Mesenchymal stem cell (in vitro differentiated cells and primary cell): ENCODE results near the gene CCL16.
"Not testable (repeated sequence)": the region's sequence is repeated elsewhere in the genome, so short reads cannot be mapped to it uniquely, and the experiment has no call there.

Experiments used
- DNase-seq: peaks from one replicate; pipeline ENCODE4 v3.0.0-alpha.2; 2013
- H2AFZ ChIP-seq: one replicate; pipeline ENCODE4 v1.6.1; 2013; ENCODE audit warnings: low read depth, mild to moderate bottlenecking, control low read depth, inconsistent platforms, low read length, moderate library complexity
- H2AK5ac ChIP-seq: 2 replicates; pipeline ENCODE4 v1.6.1; 2013; ENCODE audit warnings: low read length, moderate library complexity, mild to moderate bottlenecking, inconsistent platforms; ENCODE audit not compliant: severe bottlenecking
- H2BK120ac ChIP-seq: one replicate; pipeline ENCODE4 v1.6.1; 2013; ENCODE audit warnings: low read depth, mild to moderate bottlenecking, inconsistent platforms, low read length, moderate library complexity
- H2BK12ac ChIP-seq, 2 experiments: one replicate each; pipeline ENCODE4 v1.6.1; 2013; ENCODE audit warnings: inconsistent platforms in 2 of 2, low read length in 2 of 2, mild to moderate bottlenecking in 2 of 2, moderate library complexity in 2 of 2, control low read depth in 1 of 2
- H2BK15ac ChIP-seq: one replicate; pipeline ENCODE4 v1.6.1; 2013; ENCODE audit warnings: mild to moderate bottlenecking, low read depth, inconsistent platforms; ENCODE audit not compliant: poor library complexity, severe bottlenecking
- H2BK5ac ChIP-seq: 2 replicates; pipeline ENCODE4 v1.6.1; 2013; ENCODE audit warnings: low read depth, mild to moderate bottlenecking, low read length, control low read depth, inconsistent platforms; ENCODE audit not compliant: poor library complexity, severe bottlenecking
- H3K14ac ChIP-seq, 2 experiments: one replicate each; pipeline ENCODE4 v1.6.1; 2013; ENCODE audit warnings: inconsistent platforms in 2 of 2, low read length in 2 of 2, control low read depth in 1 of 2, mild to moderate bottlenecking in 1 of 2, moderate library complexity in 1 of 2
- H3K18ac ChIP-seq, 2 experiments: one replicate each; pipeline ENCODE4 v1.6.1; 2013; ENCODE audit warnings: inconsistent platforms in 2 of 2, low read length in 2 of 2, control low read depth in 1 of 2, low read depth in 1 of 2, mild to moderate bottlenecking in 1 of 2
- H3K23ac ChIP-seq, 2 experiments: one replicate each; pipeline ENCODE4 v1.6.1; 2013; ENCODE audit warnings: inconsistent platforms in 2 of 2, low read length in 2 of 2, mild to moderate bottlenecking in 2 of 2, moderate library complexity in 2 of 2, control low read depth in 1 of 2
- H3K27ac ChIP-seq: 2 replicates; pipeline ENCODE4 v1.5.1; 2013; ENCODE audit warnings: mild to moderate bottlenecking, moderate library complexity, low read length, control low read depth, inconsistent platforms; ENCODE audit not compliant: poor library complexity, severe bottlenecking
- H3K27me3 ChIP-seq, 2 experiments: 2 replicates each; pipeline versions ENCODE4 v1.6.1 to v1.7.0; 2013; ENCODE audit warnings: low read length in 2 of 2, mild to moderate bottlenecking in 2 of 2, moderate library complexity in 2 of 2, control low read depth in 1 of 2, inconsistent platforms in 1 of 2; ENCODE audit not compliant: control insufficient read depth in 1 of 2, insufficient read depth in 1 of 2
- H3K36me3 ChIP-seq, 2 experiments: 2 replicates each; pipeline versions ENCODE4 v1.6.1 to v1.7.0; 2013; ENCODE audit warnings: low read length in 2 of 2, control low read depth in 1 of 2, inconsistent platforms in 1 of 2, low read depth in 1 of 2, mild to moderate bottlenecking in 1 of 2; ENCODE audit not compliant: insufficient read depth in 2 of 2, control insufficient read depth in 1 of 2
- H3K4ac ChIP-seq, 2 experiments: one replicate each; pipeline ENCODE4 v1.6.1; 2013; ENCODE audit warnings: inconsistent platforms in 2 of 2, low read length in 2 of 2, mild to moderate bottlenecking in 2 of 2, moderate library complexity in 2 of 2, control low read depth in 1 of 2, low read depth in 1 of 2
- H3K4me1 ChIP-seq: 2 replicates; pipeline ENCODE4 v1.6.1; 2013; ENCODE audit warnings: low read depth, low read length, control low read depth; ENCODE audit not compliant: control insufficient read depth, insufficient read depth
- H3K4me2 ChIP-seq: 2 replicates; pipeline ENCODE4 v1.6.1; 2013; ENCODE audit warnings: low read length, mild to moderate bottlenecking, inconsistent platforms; ENCODE audit not compliant: poor library complexity, severe bottlenecking
- H3K4me3 ChIP-seq, 2 experiments: 2 replicates each; pipeline versions ENCODE4 v1.5.1 to v1.7.0; 2013; ENCODE audit warnings: low read length in 2 of 2, mild to moderate bottlenecking in 2 of 2, control low read depth in 1 of 2, low read depth in 1 of 2; ENCODE audit not compliant: insufficient read depth in 1 of 2
- H3K79me1 ChIP-seq: replicated peaks from 2 replicates; pipeline ENCODE4 v1.6.1; 2013; ENCODE audit warnings: mild to moderate bottlenecking, control low read depth, low read length, inconsistent platforms; ENCODE audit not compliant: poor library complexity, severe bottlenecking
- H3K9ac ChIP-seq: 2 replicates; pipeline ENCODE4 v1.7.0; 2013; ENCODE audit warnings: mild to moderate bottlenecking, low read length, moderate library complexity
- H3K9me3 ChIP-seq: 2 replicates; pipeline ENCODE4 v1.7.0; 2013; ENCODE audit warnings: mild to moderate bottlenecking, low read length; ENCODE audit not compliant: control insufficient read depth
- H4K8ac ChIP-seq: one replicate; pipeline ENCODE4 v1.6.1; 2013; ENCODE audit warnings: inconsistent platforms, mild to moderate bottlenecking, low read length, moderate library complexity
- H4K91ac ChIP-seq: one replicate; pipeline ENCODE4 v1.6.1; 2013; ENCODE audit warnings: mild to moderate bottlenecking, low read length, inconsistent platforms
- WGBS: methylation state at CpG from one replicate; pipeline ENCODE4 v1.1.7; 2013; ENCODE audit warnings: mixed read lengths; 5-methylcytosine and 5-hydroxymethylcytosine counted together

CCL16 gene

DNA sequence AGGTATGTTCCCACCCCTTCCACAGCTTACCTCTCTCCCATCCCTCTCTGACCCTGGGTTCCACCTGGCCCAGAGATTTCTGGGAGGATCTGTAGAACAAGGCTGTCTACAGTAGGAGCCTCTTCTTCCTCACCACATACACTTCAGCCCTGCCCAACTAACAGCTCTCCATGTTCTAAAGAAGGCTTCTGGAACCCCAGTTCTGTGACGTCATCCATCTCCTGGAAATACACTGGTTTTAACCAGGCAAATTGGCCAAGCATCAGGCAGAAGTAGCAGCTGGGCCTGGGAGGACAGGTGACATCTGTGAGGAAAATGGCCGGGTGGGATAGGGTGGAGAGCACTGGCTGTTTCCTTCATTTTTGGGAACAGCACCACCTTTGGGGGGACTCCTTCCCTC lies 37.8 kb downstream of the CCL16 start, which contains the start of gene LYZL6:
Gene LYZL6, minus strand, starts transcription at position 177 of the 400 bp plus-strand sequence. CDS start 4,357 bp downstream, outside the sequence.
- no peak within 1 kb of the TSS for H4K91ac ChIP-seq
- no peak within 1 kb of the TSS for H2AK5ac ChIP-seq
- H3K27ac ChIP-seq: no peak within 1 kb of the TSS
- no peaks in the 10 kb centered on the region for H3K9me3 ChIP-seq
- peaks cover 4% of the 10 kb centered on the region for H3K4me1 ChIP-seq
- WGBS: 94% methylated on average over 2 of the region's 2 CpGs
- no peak within 1 kb of the TSS for H3K14ac ChIP-seq
- no peak within 1 kb of the TSS for H2BK120ac ChIP-seq
- H2BK15ac ChIP-seq: no peak within 1 kb of the TSS
- no peak within 1 kb of the TSS for H4K8ac ChIP-seq
- H3K4me2 ChIP-seq: no peak within 1 kb of the TSS
- H3K79me1 ChIP-seq: no peaks in the 10 kb centered on the region
- DNase-seq: no peak
- H3K36me3 ChIP-seq: no peaks in the 10 kb centered on the region
- H3K9ac ChIP-seq: no peak within 1 kb of the TSS
- H2AFZ ChIP-seq: no peak within 1 kb of the TSS
- H3K23ac ChIP-seq: no peak within 1 kb of the TSS
- no peak within 1 kb of the TSS for H3K4me3 ChIP-seq
- H2BK12ac ChIP-seq: no peak within 1 kb of the TSS
- peaks cover 0 to 12% of the 10 kb centered on the region in 2 experiments for H3K27me3 ChIP-seq
- no peak within 1 kb of the TSS for H3K18ac ChIP-seq
- H2BK5ac ChIP-seq: no peak within 1 kb of the TSS
- no peak within 1 kb of the TSS for H3K4ac ChIP-seq

DNA sequence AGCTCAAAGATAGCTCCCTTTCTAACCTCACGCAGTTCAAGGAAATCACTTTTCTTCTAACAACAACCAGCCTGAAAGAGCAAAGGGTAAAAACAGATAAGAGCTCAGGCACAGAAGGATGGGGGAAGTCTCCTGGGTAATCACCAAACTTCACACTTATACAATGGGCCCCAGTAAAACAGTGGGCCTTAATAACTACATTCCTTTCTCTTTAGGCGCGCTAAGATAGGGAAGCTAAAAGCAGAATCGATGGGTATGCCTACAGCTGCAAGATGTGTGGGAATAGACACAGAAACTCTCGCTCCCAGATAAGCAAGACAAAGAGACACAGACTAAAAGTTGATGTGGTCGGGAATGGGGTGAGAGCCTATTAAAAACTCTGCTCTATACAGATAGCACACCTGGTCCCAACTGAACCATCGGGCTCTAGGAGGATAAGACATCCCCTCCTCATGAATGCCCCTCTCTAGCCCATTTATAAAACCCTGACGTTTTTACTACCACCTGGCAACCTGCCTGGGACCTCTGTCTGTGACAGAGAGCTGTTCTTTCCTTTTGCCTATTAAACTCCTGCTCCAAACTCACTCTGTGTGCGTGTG lies 38.6 kb downstream of the CCL16 start:
- H4K91ac ChIP-seq: no peak overlapping the region
- WGBS: 81% methylated on average over 8 of the region's 9 CpGs

DNA sequence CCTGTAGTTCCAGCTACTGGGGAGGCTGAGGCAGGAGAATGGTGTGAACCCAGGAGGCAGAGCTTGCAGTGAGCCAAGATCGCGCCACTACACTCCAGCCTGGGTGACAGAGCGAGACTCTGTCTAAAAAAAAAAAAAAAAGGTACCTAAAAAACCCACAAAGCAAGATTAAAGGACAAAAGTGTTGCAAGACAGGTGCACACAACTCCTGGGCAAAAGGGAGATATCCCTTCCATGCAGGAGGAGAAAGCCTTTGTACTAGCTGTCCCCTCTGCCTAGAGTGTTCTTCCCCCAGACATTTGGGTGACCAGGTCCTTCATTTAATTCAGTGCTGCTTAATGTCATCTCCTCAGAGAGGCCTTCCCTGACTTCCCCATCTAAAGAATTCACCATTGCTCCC lies 42.8 kb downstream of the CCL16 start:
- H2AFZ ChIP-seq, DNase-seq: not testable (repeated sequence)

More for the DNA sequence above, 38.6 kb downstream of the CCL16 start:
- Histone ChIP-seq H3K4me1 (peaks cover 4% of the 10 kb centered on the region), H3K27me3 (peaks cover 0 to 12% of the 10 kb centered on the region in 2 experiments), H3K36me3 (no peaks in the 10 kb centered on the region), H3K4me3 (no peak overlapping the region), H4K8ac (no peak overlapping the region), H3K14ac (no peak overlapping the region), H2BK15ac (no peak overlapping the region), H3K23ac (no peak overlapping the region), H2BK12ac (no peak overlapping the region), H3K9ac (no peak overlapping the region), H3K79me1 (no peaks in the 10 kb centered on the region), H2AK5ac (no peak overlapping the region), H3K4ac (no peak overlapping the region), H3K9me3 (no peaks in the 10 kb centered on the region), H2BK5ac (no peak overlapping the region), H2AFZ (no peak overlapping the region), H3K27ac (no peak overlapping the region), H3K4me2 (no peak overlapping the region), H2BK120ac (no peak overlapping the region), H3K18ac (no peak overlapping the region)
- DNase-seq: no peak

GRCh38 chr17:35936063-35936462 lies 45.2 kb downstream of the CCL16 start:
- H4K8ac ChIP-seq: no peak overlapping the region
- H3K4me1 ChIP-seq: no peaks in the 10 kb centered on the region
- H2BK12ac ChIP-seq: no peak overlapping the region
- H3K79me1 ChIP-seq: no peaks in the 10 kb centered on the region
- no peak overlapping the region for H3K27ac ChIP-seq
- H3K9me3 ChIP-seq: no peaks in the 10 kb centered on the region
- H3K18ac ChIP-seq: no peak overlapping the region
- no peak overlapping the region for H3K9ac ChIP-seq
- peaks cover 0 to 3% of the 10 kb centered on the region in 2 experiments for H3K27me3 ChIP-seq
- H2BK5ac ChIP-seq: no peak overlapping the region
- no peak overlapping the region for H2AK5ac ChIP-seq
- WGBS: 92% methylated on average over 5 of the region's 5 CpGs
- H3K36me3 ChIP-seq: no peaks in the 10 kb centered on the region
- no peak overlapping the region for H2BK120ac ChIP-seq
- no peak overlapping the region for H2BK15ac ChIP-seq
- no peak overlapping the region for H2AFZ ChIP-seq
- no peak overlapping the region for H3K4me3 ChIP-seq
- H3K4ac ChIP-seq: no peak overlapping the region
- H3K14ac ChIP-seq: no peak overlapping the region
- H3K23ac ChIP-seq: no peak overlapping the region
- H3K4me2 ChIP-seq: no peak overlapping the region
- DNase-seq: no peak
- no peak overlapping the region for H4K91ac ChIP-seq

More for the DNA sequence above, 42.8 kb downstream of the CCL16 start:
- H3K9me3 ChIP-seq, H3K27ac ChIP-seq, H3K4me1 ChIP-seq, H2BK15ac ChIP-seq, H2AK5ac ChIP-seq, H3K9ac ChIP-seq, H3K36me3 ChIP-seq, H3K27me3 ChIP-seq, H3K14ac ChIP-seq, H3K4ac ChIP-seq, H4K8ac ChIP-seq, H3K79me1 ChIP-seq, H2BK12ac ChIP-seq, H3K4me2 ChIP-seq, H3K4me3 ChIP-seq, H3K23ac ChIP-seq, H2BK120ac ChIP-seq, H2BK5ac ChIP-seq, H4K91ac ChIP-seq, H3K18ac ChIP-seq: not testable (repeated sequence)
- 83% methylated on average over 3 of the region's 3 CpGs for WGBS
